ENCODE results near the gene RCC1.
A peak's percentile ranks its signal among the peaks of the same experiment; 100 is the strongest.
"Not testable (repeated sequence)": the region's sequence is repeated elsewhere in the genome, so short reads cannot be mapped to it uniquely, and the experiment has no call there.

RCC1 gene

DNA sequence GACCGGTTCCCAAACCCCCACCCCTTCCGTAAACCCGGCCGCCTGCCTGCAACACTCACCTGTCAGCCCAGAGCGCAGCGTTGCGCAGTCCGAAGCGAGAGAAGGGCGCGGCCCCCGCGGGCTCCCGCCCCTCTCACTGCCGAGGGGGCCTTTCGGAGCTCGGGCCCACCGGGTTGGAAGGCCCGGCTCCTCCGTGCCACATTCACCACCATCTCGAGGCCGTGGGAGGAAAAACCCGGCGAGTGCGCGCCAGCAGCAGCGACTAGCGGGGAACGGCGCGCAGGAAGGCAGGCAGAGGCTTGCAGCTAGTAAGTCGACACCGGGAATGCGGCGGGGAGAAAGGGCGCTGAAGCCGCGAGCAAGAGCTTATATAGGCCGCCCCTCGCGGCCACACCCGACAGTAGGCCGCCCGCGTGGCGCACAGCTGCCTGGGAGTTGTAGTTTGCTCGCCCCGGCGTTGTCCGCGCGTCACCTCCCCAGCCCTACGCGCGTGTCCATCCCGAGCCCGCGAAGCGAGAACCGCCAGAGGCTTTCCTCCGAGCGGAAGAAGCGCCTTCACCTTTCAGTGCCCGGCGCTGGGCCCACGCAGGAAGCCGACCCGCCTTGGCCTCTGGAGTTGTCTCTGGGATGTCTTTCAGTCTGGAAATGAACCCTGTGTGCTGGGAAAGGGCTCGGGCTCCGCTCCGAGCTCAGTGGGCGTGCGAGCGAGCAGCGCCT is 75.8 kb downstream of the RCC1 start:
- Mint-ChIP-seq H3K4me1 (ENCODE audit: low read depth) (peaks cover 36% of the 10 kb centered on the region), H3K9me3 (no peaks in the 10 kb centered on the region), H3K36me3 (ENCODE audit: low read depth) (peaks cover 48% of the 10 kb centered on the region)

DNA sequence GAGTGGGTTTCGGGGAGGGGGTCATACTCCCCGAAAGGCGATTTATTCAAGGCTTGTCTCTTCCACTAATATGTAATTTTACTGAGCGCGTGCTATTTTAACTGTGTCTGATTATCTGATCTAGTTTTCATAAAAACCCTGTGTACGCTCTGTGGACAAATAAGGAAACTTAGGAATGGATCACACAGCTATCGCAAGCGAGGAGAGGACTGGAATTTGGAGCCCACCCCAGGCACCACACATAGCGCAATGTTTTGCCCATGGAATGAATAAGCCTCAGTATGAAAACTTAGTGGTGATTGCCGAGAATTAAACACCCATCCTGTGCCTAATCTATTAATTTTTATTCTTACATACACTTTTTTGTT is 76.4 kb downstream of the RCC1 start:
- H3K4me3 Mint-ChIP-seq = peak overlapping the region; percentile 97
- H3K9me3 Mint-ChIP-seq = no peaks in the 10 kb centered on the region
- H3K4me1 Mint-ChIP-seq (ENCODE audit: low read depth) = peaks cover 36% of the 10 kb centered on the region
- H3K36me3 Mint-ChIP-seq (ENCODE audit: low read depth) = peaks cover 42% of the 10 kb centered on the region
- H3K27me3 Mint-ChIP-seq = no peaks in the 10 kb centered on the region
- peak overlapping the region; percentile 96 for H3K27ac Mint-ChIP-seq

More for the DNA sequence above, 75.8 kb downstream of the RCC1 start:
- Mint-ChIP-seq H3K4me3 (peak overlapping the region; percentile 97), H3K27me3 (no peaks in the 10 kb centered on the region), H3K27ac (peak overlapping the region; percentile 96)

DNA sequence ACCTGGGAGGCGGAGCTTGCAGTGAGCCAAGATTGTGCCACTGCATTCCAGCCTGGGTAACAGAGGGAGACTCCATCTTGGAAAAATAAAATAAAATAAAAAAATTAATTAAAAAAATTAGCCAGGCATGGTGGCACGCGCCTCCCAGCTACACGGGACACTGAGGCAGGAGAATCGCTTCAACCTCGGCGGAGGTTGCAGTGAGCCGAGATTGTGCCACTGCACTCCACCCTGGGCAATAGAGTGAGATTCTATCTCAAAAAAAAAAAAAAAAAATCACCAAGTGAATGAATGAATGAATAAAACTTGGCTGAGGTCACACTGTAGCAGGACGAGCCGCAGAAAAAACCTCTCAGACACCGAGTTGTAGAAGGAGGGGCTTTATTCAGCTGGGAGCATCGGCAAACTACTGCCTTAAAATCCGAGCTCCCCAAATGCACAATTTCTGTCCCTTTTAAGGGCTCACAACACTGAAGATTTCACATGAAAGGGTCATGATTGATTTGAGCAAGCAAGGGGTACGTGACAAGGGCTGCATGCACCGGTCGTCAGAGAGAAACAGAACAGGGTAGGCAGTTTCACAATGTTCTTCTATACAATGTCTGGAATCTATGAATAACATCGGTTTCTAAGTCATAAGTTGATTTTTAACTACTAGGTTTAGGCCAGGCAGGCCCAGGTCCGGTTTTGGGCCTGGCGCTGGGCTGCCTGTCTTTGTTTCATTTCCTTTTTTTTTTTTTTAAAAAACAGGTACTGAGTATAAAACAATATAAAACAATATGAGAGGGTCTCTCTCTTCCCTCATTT is 80.9 kb downstream of the RCC1 start:
- not testable (repeated sequence) for H3K4me3 Mint-ChIP-seq

More for the DNA sequence above, 80.9 kb downstream of the RCC1 start:
- not testable (repeated sequence) for H3K36me3 Mint-ChIP-seq (ENCODE audit: low read depth); H3K27ac Mint-ChIP-seq; H3K27me3 Mint-ChIP-seq; H3K9me3 Mint-ChIP-seq
- peaks cover 13% of the 10 kb centered on the region for H3K4me1 Mint-ChIP-seq (ENCODE audit: low read depth)
